HG03354 (cell line): Measurements from ENCODE around the gene AGTRAP.

Experiments used
- ATAC-seq: cut with Tn5 transposase; IDR thresholded peaks from one replicate; pipeline ENCODE4 v1.9.1; 2021; ENCODE audit warnings: mild to moderate bottlenecking; ENCODE audit not compliant: unreplicated experiment, poor library complexity, severe bottlenecking

The AGTRAP gene

DNA sequence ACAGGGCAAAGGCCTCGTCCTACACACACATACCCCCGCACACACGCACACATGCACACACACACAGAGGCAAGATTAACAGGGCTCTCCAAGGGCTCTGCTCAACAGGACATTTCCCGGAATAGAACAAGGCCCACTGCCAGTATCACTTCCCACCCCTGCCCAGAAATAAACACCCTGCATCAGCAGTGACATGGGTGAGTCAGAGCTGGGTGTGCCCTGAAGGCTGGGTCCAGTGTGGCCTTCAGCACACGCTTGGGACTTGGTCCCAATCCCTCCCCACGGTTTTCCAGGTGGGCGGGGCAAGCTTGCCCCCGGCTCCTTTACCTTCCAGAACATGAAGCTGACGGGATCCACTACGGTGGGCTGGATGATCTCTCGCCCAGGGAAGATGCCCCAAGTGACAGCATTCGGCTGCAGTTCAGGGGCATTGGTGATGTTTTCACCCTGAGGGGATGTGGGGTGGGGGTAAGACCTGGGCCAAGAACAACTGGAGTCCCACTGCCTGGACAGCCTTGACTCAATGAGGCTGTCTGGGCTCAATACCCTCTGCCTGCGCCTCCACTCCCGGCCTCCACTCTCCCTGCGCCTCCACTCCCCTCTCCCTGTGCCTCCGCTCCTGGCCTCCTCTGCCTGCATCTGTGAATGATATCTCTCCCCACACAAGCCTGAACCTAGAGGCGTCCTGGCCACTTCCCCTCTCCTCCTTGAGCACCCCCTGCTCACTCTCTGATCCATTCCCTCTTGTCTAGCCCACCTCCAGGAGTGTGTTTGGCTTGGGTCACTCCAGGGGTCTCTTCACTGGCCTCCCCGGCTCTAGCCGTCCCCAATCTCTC, 55.2 kb downstream of the AGTRAP start:
- no peak for ATAC-seq

DNA sequence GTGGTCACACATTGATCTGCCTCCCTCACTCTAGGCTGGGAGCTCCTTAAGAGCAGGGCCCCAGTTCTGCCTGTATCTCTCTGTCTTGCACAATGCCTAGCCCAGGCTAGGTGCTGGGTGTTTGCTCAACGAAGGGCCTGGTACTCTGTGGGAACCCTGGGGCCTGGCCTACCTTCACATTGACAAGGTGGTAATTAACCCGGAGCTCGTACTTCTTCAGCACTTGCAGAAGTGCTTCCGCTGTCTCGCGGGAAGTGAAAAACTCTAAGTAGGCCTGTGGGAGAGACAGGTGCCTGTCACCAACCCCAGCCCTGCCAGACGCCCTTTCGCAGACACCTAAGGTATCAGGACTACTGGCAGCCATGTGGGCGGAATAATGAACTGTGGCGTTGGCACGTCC, 56.2 kb downstream of the AGTRAP start:
- ATAC-seq, result no peak

DNA sequence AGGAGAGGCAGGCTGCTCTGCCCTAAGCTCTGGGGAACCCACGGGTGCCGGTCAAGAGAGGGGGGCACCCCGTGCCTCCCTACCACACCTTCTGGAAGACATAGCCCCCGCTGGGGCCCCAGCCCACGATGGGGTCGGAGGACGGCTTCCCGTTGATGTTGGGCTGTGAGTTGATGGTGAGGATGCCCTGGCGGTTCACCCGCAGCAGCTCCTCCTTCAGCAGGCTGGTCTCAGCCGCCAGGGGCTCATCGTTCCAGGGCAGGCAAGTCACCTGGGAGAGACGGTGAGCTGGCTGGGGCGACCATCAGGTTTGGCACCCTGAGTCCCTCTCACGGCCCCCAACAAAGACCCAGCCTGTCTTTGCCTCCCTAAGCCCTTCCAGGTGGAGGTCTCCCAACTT, 57.9 kb downstream of the AGTRAP start:
- ATAC-seq, result no peak

DNA sequence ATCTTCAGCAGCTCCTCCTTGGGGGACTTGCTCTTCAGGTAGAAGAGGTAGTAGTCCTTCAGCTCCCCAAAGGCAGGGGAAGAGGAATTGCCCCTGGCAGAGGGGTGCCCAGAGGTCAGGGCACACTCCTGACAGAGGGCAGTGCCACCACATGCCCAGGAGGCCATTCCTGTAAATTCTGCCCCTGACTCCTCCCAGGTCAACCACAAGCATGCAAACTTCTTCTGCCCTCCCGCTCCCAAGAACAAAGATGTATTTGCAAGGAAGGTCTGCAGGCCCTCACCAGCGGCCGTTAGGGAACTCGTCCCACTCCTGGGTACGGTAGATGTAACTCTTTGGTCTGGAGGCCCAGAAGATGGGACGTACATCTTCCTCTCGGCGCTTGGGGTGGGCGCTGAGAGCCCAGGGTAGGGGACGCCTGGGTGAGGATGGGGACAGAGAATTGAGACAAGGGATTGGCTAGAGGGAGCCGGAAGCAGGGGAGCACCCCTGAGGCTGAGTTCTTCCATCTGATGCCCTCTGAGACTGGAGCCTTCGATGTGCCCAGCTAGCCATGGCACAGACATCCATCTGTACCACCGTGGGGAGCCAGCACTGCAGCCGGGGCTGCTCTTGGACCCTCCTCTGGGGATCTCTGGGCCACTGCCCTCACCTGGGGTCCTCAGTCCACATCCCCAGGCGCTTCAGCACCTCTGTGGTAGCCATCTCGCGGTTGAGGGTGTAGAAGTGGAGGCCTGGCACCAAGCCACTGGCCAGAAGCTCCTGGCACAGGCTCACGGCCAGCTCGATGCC, 58.7 kb downstream of the AGTRAP start:
- no peak for ATAC-seq

DNA sequence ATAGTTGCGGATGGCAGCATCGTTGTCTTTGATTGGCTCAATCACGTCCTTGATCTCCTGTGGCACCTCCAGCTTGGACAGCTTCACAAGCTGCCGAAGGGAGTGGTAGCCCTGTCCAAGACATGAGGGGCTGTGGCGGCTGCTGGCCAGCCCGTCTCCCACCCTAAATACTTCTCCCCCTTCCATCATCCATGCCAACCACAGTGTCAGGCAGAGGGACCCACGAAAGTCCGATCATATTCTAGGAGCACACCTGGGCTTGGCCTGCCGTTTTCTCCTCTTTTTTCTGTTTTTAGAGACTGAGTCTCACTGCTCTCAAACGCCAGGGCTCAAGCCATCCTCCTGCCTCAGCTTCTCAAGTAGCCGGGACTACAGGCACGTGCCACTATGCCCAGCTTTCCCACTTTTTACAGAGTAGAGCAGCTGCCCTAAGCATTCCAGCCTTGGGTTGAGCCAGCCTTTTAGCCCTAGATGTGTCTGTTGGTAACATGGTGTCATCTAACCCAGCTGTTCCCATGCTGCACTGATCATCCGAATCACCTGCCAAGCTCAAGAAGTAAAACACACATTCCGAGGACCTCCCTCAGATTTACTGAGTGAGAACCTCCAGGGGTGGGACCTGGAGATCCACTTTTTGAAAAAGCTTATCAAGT, 59.4 kb downstream of the AGTRAP start:
- ATAC-seq, result no peak

DNA sequence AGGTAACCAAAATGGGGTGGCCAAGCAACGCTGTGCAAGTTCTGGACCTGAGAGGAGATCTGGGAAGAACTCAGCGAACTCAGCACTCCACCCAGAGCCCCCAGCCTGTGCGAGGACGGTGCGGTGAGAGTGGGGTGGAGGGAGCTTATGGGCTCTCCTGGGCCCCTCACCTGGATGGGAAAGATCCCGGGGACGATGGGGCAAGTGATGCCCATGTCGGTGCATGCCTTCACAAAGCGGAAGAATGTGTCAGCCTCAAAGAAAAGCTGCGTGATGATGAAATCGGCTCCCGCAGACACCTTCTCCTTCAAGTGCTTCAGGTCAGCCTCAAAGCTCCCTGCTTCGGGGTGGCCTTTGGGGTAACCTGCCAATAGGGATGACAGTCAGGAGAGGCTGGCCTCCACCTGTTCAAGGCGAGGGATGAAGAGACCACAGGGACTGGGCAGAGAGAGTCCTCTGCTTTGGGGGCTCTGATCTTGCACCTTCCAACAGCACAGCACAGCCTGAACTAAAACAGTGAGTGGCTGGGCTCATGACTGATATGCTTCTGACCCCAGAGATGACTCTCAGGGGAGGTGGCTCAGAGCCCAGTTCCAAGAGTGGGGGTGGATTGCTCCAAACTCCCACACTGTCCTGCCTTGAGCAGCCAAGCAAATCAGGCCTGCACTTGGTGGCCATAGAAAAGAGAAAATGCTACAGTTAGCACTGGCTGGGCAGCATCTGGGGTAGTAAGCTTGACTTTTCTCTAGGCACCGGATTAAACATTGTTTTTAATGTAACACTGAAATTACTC, 60.3 kb downstream of the AGTRAP start:
- ATAC-seq, result no peak

DNA sequence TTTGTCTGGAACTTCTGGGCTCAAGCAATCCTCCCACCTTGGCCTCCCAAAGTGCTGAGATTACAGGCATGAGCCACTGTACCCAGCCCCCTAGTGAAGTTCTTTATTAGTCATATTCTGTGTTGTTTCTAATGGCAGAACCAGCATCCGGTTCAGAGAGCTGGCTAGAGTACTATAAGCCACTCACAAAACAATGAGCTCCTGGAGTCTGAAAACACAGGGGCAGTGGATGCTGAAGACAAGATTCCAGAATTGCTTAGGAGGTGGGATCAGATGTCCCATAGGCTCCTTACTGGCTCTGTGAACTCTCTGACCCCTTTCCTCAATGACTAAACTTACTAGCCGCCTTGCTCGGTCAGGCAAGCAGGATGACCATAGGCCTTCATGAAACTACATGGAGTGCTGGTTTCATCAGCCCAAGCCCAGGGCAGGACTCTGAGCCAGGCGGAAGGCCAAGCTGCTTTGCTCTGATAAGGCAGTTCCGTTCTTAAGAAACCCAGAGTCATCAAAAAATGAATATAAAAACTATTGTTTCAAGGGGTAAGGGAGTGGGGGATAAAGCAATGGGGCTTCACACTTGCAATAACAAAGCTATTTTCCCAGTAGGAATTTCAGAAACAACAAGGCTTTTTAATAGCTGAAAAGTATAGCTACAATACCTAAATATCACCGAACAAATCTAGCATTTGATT, 61.7 kb downstream of the AGTRAP start:
- ATAC-seq, result no peak

DNA sequence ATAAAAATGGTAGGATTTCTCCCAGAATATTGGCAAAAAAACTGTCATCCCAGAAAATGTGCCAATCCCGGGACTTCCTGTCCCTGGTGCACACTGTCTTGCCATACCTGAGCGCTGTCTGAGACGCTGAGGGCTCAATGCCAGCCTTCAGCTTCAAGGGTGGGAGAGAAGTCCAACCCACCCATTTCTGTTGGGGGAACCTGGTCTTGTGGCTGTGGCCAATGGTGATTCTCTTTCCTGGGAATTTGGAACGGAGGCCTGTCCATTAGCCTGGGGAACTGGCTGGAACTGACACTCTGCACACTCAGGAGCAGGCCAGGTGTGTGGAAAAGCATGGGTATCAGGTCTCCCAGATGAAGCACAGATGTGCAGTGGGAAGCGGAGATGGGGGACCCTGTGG, 63.2 kb downstream of the AGTRAP start:
- no peak for ATAC-seq

DNA sequence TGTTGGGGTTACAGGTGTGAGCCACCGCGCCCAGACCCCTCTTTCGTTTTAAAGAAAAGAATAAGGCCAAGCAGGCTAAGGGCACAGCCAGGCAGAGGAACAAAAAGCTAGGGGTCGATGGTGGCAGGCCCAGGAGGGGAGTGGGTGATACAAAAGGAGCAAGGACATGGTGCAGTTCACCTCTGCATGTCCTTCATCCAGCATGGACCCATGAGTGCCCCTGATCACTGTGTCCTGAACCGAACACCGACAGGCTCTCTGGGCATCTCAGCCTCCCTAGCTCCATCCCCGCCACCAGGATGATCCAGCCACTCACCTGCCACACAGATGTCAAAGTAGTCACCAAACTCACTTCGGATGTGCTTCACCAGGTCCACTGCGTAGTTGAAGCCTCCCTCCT, 64.0 kb downstream of the AGTRAP start:
- ATAC-seq, result no peak

DNA sequence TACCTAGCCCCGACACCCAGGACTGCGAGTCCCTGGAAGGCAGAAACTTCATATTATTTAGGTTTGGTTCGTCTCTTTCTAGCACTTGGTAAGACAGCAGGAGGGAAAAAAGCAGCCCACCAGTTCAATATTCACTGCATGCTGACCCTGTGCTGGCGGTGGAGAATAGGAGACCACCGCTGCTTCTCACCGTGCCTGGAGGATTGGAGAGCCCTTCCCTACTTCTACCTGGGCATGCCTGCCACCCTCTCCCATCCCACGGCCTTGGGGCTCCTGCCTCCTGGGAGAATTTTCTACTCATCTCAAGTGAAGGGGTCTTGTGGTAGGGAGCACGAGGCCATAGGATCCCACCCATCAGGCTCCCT, 64.4 kb downstream of the AGTRAP start:
- ATAC-seq, result no peak
